Activated B cell treated with CpG ODN at 0.5 μM for 24 hours (primary cell): ENCODE measurements around the gene CCDC92B. TPM values are rescaled to one million over a fixed set of nuclear protein-coding genes. Genes with fewer than 3 reads are reported as not detected.

Source experiments
- ATAC-seq: fragments of 200-7000 bp; cut with Tn5 transposase; one replicate; pipeline ENCODE4 v1.10.0; 2021; ENCODE audit warnings: low read depth, mild to moderate bottlenecking, moderate library complexity
- CTCF ChIA-PET: fragments of 350-600 bp; sonication (Branson Sonifier 250); formaldehyde crosslinking; loops from one replicate; lab custom pipeline; 2021; ENCODE audit warnings: antibody characterized with exemption; lab: Charles Lee
- POLR2A ChIA-PET: fragments of 350-600 bp; sonication (Branson Sonifier 250); formaldehyde crosslinking; loops from one replicate; lab custom pipeline; 2021; ENCODE audit warnings: antibody characterized with exemption; lab: Charles Lee
- DNase-seq: peaks from one replicate; pipeline ENCODE4 v3.0.0; 2022
- H3K27ac Mint-ChIP-seq: one replicate; pipeline ENCODE4 v1.8.0; 2020; ENCODE audit warnings: mixed read lengths
- H3K27me3 Mint-ChIP-seq: one replicate; pipeline ENCODE4 v1.8.0; 2021; ENCODE audit warnings: mixed read lengths
- H3K36me3 Mint-ChIP-seq: one replicate; pipeline ENCODE4 v1.8.0; 2021; ENCODE audit warnings: low read depth, mixed read lengths
- H3K4me1 Mint-ChIP-seq: one replicate; pipeline ENCODE4 v1.8.0; 2021; ENCODE audit warnings: mixed read lengths
- H3K4me3 Mint-ChIP-seq: one replicate; pipeline ENCODE4 v1.8.0; 2020; ENCODE audit warnings: mild to moderate bottlenecking, mixed read lengths
- H3K9me3 Mint-ChIP-seq: one replicate; pipeline ENCODE4 v1.8.0; 2020; ENCODE audit warnings: mixed read lengths
- intact Hi-C: fragments of 100-400 bp; cut with micrococcal nuclease; formaldehyde crosslinking; loops from one replicate; pipeline ENCODE4 v1.15.1; 2024
- total RNA-seq: library from RNA; stranded (reverse); gene quantifications from 2 replicates; pipeline ENCODE4 v1.2.3, GENCODE V29; 2022
- TF ChIP-seq, protein P1 (sequence below): fragments of 200-600 bp; IDR thresholded peaks from one replicate; pipeline ENCODE4 v1.8.0; 2022; ENCODE audit warnings: antibody characterized with exemption, mild to moderate bottlenecking

Gene CCDC92B
- total RNA-seq, 1 donor from 2014 or later, result not detected

DNA sequence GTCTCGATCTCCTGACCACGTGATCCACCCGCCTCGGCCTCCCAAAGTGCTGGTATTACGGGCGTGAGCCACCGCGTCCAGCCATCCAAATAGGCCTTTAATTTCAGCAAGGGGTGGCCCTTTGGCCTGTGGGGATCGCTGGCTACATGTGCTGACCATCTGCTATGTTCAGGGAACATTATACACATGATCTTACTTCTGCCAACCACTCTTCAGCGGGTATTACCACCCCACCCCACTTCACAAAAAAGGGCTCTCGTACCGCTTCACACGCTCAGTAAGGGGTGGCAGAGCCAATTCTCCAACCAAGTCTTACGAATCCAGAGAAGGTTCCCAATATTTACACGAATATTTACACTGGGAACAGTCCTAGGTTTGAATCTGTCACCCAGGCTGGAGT lies 11.8 kb downstream of the CCDC92B start:
- intact Hi-C loops, result no loop called here
- no peaks in the 10 kb centered on the region for H3K36me3 Mint-ChIP-seq
- H3K4me1 Mint-ChIP-seq, result no peaks in the 10 kb centered on the region
- H3K27me3 Mint-ChIP-seq, result peaks cover 16% of the 10 kb centered on the region
- H3K27ac Mint-ChIP-seq, result no peak overlapping the region
- no peak for DNase-seq
- no peaks in the 10 kb centered on the region for H3K9me3 Mint-ChIP-seq
- H3K4me3 Mint-ChIP-seq, result no peak overlapping the region
- POLR2A ChIA-PET, result no interaction called here
- ATAC-seq, result no peak
- TF ChIP-seq, protein P1, sequence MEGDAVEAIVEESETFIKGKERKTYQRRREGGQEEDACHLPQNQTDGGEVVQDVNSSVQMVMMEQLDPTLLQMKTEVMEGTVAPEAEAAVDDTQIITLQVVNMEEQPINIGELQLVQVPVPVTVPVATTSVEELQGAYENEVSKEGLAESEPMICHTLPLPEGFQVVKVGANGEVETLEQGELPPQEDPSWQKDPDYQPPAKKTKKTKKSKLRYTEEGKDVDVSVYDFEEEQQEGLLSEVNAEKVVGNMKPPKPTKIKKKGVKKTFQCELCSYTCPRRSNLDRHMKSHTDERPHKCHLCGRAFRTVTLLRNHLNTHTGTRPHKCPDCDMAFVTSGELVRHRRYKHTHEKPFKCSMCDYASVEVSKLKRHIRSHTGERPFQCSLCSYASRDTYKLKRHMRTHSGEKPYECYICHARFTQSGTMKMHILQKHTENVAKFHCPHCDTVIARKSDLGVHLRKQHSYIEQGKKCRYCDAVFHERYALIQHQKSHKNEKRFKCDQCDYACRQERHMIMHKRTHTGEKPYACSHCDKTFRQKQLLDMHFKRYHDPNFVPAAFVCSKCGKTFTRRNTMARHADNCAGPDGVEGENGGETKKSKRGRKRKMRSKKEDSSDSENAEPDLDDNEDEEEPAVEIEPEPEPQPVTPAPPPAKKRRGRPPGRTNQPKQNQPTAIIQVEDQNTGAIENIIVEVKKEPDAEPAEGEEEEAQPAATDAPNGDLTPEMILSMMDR, result no peak
- CTCF ChIA-PET, result no interaction called here

DNA sequence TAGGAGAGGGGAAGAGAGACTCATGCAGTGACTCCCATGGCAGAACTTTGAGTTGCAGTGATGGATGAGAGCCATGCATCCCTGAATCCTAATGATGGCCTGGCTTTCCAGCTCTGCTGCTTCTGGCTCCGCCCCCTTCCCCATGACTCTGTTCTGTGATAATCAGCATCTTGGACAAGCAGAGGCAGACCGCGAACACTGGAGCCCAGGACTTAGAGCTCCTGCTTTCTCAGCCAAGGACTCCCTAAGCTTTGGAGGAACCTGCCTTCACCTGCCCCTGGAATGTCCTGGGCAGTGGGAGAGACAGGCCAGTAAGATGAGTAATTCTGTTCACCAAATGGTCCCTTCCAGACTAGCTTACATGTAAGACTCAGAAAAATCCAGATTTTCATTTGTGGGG lies 12.5 kb downstream of the CCDC92B start:
- POLR2A ChIA-PET, result no interaction called here
- ATAC-seq, result no peak
- peaks cover 11% of the 10 kb centered on the region for H3K27me3 Mint-ChIP-seq
- intact Hi-C loops, result no loop called here
- H3K36me3 Mint-ChIP-seq, result no peaks in the 10 kb centered on the region
- H3K4me3 Mint-ChIP-seq, result no peak overlapping the region
- CTCF ChIA-PET, result no interaction called here
- DNase-seq, result no peak
- H3K27ac Mint-ChIP-seq, result no peak overlapping the region
- H3K4me1 Mint-ChIP-seq, result no peaks in the 10 kb centered on the region
- H3K9me3 Mint-ChIP-seq, result no peaks in the 10 kb centered on the region
- TF ChIP-seq, protein P1, result no peak

DNA sequence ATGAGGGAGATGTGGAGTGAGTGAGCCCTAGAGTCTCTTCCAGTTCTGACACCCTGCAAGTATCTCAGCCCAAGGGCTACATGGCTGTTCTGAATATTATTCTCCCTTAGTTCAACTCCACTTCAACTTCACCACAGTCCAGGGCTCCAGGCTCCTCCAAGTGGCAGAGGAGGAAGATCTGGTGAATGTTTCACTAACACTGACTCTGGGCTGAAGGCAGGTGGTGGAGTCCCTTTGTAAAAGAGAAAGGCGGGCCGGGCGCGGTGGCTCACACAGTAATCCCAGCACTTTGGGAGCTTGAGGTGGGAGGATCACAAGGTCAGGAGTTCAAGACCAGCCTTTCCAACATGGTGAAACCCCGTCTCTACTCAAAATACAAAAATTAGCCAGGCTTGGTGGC lies 13.6 kb downstream of the CCDC92B start:
- no peaks in the 10 kb centered on the region for H3K4me1 Mint-ChIP-seq
- intact Hi-C loops, result no loop called here

DNA sequence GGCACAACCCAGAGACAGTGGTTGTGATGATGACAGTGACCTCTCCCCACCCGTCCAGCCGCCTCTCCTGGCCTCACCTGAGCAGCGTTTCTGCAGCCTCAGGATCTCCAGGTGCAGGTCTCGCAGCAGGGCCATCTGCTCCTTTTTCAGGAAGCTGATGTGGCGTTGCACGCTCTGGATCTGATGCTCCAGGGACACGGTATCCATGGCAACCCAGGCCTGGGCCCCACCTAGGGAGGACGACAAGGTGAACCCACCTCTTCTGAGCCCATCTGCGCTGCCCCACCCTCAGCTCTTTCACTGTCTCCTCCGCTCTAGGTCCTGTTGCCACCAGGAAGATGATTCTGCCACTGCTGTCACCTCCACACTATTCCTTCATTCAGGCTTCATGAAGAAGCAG lies 14.5 kb downstream of the CCDC92B start:
- ChIA-PET POLR2A (no interaction called here), CTCF (no interaction called here)
- H3K4me3 Mint-ChIP-seq, result no peak overlapping the region

More for the DNA sequence above, 13.6 kb downstream of the CCDC92B start:
- CTCF ChIA-PET, result no interaction called here
- DNase-seq, result no peak
- no peak overlapping the region for H3K27ac Mint-ChIP-seq
- peaks cover 8% of the 10 kb centered on the region for H3K27me3 Mint-ChIP-seq
- POLR2A ChIA-PET, result no interaction called here
- H3K4me3 Mint-ChIP-seq, result no peak overlapping the region
- TF ChIP-seq, protein P1, result no peak
- ATAC-seq, result no peak
- H3K9me3 Mint-ChIP-seq, result no peaks in the 10 kb centered on the region
- H3K36me3 Mint-ChIP-seq, result no peaks in the 10 kb centered on the region

DNA sequence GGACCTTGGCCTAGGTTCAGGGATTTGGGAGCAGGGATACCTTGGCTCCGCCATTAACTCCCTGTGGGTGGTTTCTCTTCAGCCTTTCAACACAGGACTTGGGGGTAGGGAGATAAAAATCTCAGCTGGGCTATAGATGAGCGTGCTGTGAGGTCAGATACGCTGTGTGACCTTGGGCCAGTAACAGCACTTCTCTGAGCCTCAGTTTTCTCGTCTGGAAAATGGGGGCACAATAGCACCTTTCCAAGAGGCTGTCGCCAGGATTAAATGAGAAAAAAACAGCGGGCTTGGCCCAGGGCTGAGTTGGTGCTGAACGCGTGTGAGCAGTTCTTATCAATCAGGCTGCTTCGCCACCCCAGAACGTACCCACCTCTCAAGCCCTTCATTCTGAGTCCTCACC lies 17.6 kb downstream of the CCDC92B start:
- intact Hi-C loops, result no loop called here
- ATAC-seq (no peak), DNase-seq (no peak)
- no peak overlapping the region for H3K4me3 Mint-ChIP-seq
- CTCF ChIA-PET, result no interaction called here
- H3K4me1 Mint-ChIP-seq, result no peaks in the 10 kb centered on the region
- no peak overlapping the region for H3K27ac Mint-ChIP-seq
- POLR2A ChIA-PET, result no interaction called here
- peaks cover 16% of the 10 kb centered on the region for H3K27me3 Mint-ChIP-seq
- TF ChIP-seq, protein P1, result no peak
- no peaks in the 10 kb centered on the region for H3K36me3 Mint-ChIP-seq
- no peaks in the 10 kb centered on the region for H3K9me3 Mint-ChIP-seq

More for the DNA sequence above, 14.5 kb downstream of the CCDC92B start:
- TF ChIP-seq, protein P1, result no peak
- H3K4me1 Mint-ChIP-seq, result no peaks in the 10 kb centered on the region
- H3K9me3 Mint-ChIP-seq, result no peaks in the 10 kb centered on the region
- H3K27me3 Mint-ChIP-seq, result peaks cover 7% of the 10 kb centered on the region
- ATAC-seq (no peak), DNase-seq (no peak)
- H3K27ac Mint-ChIP-seq, result no peak overlapping the region
- intact Hi-C loops, result no loop called here
- no peaks in the 10 kb centered on the region for H3K36me3 Mint-ChIP-seq
